Esophagus squamous epithelium (tissue), 4 donors: ENCODE data around the gene PRPSAP2.

Experiments used
- CTCF ChIP-seq, 6 experiments: fragments of 450-650 bp in 4 of 6; fragments of 200-600 bp in 2 of 6; sonication (generic) in 2 of 6; IDR thresholded peaks; one replicate each; pipeline ENCODE4 v1.5.1; 2016 to 2019; ENCODE audit warnings: antibody characterized with exemption in 6 of 6, mild to moderate bottlenecking in 4 of 6, moderate library complexity in 4 of 6
- POLR2A ChIP-seq, 4 donors: fragments of 450-650 bp; IDR thresholded peaks; one replicate each; pipeline ENCODE4 v1.6.1; 2017; ENCODE audit warnings: antibody characterized with exemption in 4 of 4, mild to moderate bottlenecking in 4 of 4, moderate library complexity in 3 of 4

- TF ChIP-seq CTCF (IDR thresholded peaks at IDR 0.05) (peak in 2 of 6 experiments; percentile 6 to 20), POLR2A (IDR thresholded peaks at IDR 0.05) (no peak)
Measured at GRCh38 chr17:18851201-18851600, 6.7 kb upstream of the PRPSAP2 start.
